Coronary artery (tissue), 2 donors: ENCODE measurements around the gene NTRK3.
"Not testable (repeated sequence)": the region's sequence is repeated elsewhere in the genome, so short reads cannot be mapped to it uniquely, and the experiment has no call there.

Experiments used
- DNase-seq: peaks from one replicate; pipeline ENCODE4 v3.0.0-alpha.2; 2017; ENCODE audit warnings: low spot score
- H3K27ac ChIP-seq, 2 donors: fragments of 200-600 bp; sonication (generic); one replicate each; pipeline ENCODE4 v1.5.1; 2016 to 2019
- H3K4me3 ChIP-seq: fragments of 200-600 bp; sonication (generic); 2 replicates; pipeline ENCODE4 v1.5.1; 2016; ENCODE audit warnings: mild to moderate bottlenecking, moderate library complexity
- CTCF ChIP-seq: fragments of 200-600 bp; sonication (generic); IDR thresholded peaks from one replicate; pipeline ENCODE4 v1.5.1; 2019; ENCODE audit warnings: antibody characterized with exemption

NTRK3 gene

GRCh38 chr15:87848012-87848411 is 408.5 kb downstream of the NTRK3 start:
- DNase-seq = no peak
- no peak for TF ChIP-seq CTCF
- no peak overlapping the region for H3K4me3 ChIP-seq
- no peak overlapping the region for H3K27ac ChIP-seq

GRCh38 chr15:87846746-87847145 is 409.8 kb downstream of the NTRK3 start:
- TF ChIP-seq CTCF = no peak
- no peak overlapping the region for H3K27ac ChIP-seq

GRCh38 chr15:87843312-87843711 is 413.2 kb downstream of the NTRK3 start:
- Histone ChIP-seq H3K27ac (no peak overlapping the region), H3K4me3 (no peak overlapping the region)
- TF ChIP-seq CTCF = no peak
- no peak for DNase-seq

More at GRCh38 chr15:87846746-87847145, 409.8 kb downstream of the NTRK3 start:
- H3K4me3 ChIP-seq = no peak overlapping the region
- DNase-seq = no peak

- Histone ChIP-seq H3K4me3 (no peak overlapping the region), H3K27ac (no peak overlapping the region)
- no peak for TF ChIP-seq CTCF
- no peak for DNase-seq
Measured at GRCh38 chr15:87841426-87841998, 415.0 kb downstream of the NTRK3 start.

- H3K4me3 ChIP-seq, H3K27ac ChIP-seq, DNase-seq: not testable (repeated sequence)
Measured at GRCh38 chr15:87835830-87836229, 420.7 kb downstream of the NTRK3 start.

GRCh38 chr15:87833333-87833732 is 423.2 kb downstream of the NTRK3 start:
- H3K4me3 ChIP-seq, H3K27ac ChIP-seq, DNase-seq: not testable (repeated sequence)

GRCh38 chr15:87829332-87830050 is 427.0 kb downstream of the NTRK3 start:
- H3K27ac ChIP-seq = no peak overlapping the region
- DNase-seq = no peak
- no peak overlapping the region for H3K4me3 ChIP-seq
- no peak for TF ChIP-seq CTCF

- TF ChIP-seq CTCF = no peak
- DNase-seq = no peak
- Histone ChIP-seq H3K4me3 (no peak overlapping the region), H3K27ac (no peak overlapping the region)
Measured at GRCh38 chr15:87828608-87829007, 427.9 kb downstream of the NTRK3 start.
